Endodermal cell (in vitro differentiated cells): ENCODE data around the gene AGXT. TPM values are rescaled to one million over a fixed set of nuclear protein-coding genes. Genes with fewer than 3 reads are reported as not detected.

ENCODE experiments used
- DNase-seq: peaks from one replicate; pipeline ENCODE4 v3.0.0-alpha.2; 2017
- H3K27ac ChIP-seq: 2 replicates; pipeline ENCODE4 v1.5.1; 2013; ENCODE audit warnings: mild to moderate bottlenecking, low read depth, low read length, moderate library complexity
- H3K27me3 ChIP-seq: 2 replicates; pipeline ENCODE4 v1.6.1; 2013; ENCODE audit warnings: mild to moderate bottlenecking, low read length, moderate library complexity; ENCODE audit not compliant: insufficient read depth, control insufficient read depth, poor library complexity, severe bottlenecking
- H3K36me3 ChIP-seq: 2 replicates; pipeline ENCODE4 v1.7.0; 2013; ENCODE audit warnings: mild to moderate bottlenecking, low read length, moderate library complexity; ENCODE audit not compliant: control insufficient read depth, insufficient read depth
- H3K4me1 ChIP-seq: one replicate; pipeline ENCODE4 v1.7.0; 2013; ENCODE audit warnings: low read length; ENCODE audit not compliant: control insufficient read depth, insufficient read depth
- H3K4me3 ChIP-seq: 2 replicates; pipeline ENCODE4 v1.5.1; 2013; ENCODE audit warnings: mild to moderate bottlenecking, low read length, moderate library complexity
- H3K9ac ChIP-seq: 2 replicates; pipeline ENCODE4 v1.6.1; 2013; ENCODE audit warnings: mild to moderate bottlenecking, low read length, moderate library complexity; ENCODE audit not compliant: poor library complexity, severe bottlenecking; ENCODE audit errors: extremely low read depth
- H3K9me3 ChIP-seq: 2 replicates; pipeline ENCODE4 v1.6.1; 2013; ENCODE audit warnings: mild to moderate bottlenecking, low read length, moderate library complexity; ENCODE audit not compliant: control insufficient read depth
- H3K27ac Mint-ChIP-seq: 2 replicates; pipeline ENCODE4 v1.8.0; 2020; ENCODE audit warnings: mixed read lengths
- H3K27me3 Mint-ChIP-seq: 2 replicates; pipeline ENCODE4 v1.8.0; 2021; ENCODE audit warnings: mild to moderate bottlenecking, mixed read lengths; ENCODE audit not compliant: insufficient read depth
- H3K36me3 Mint-ChIP-seq: 2 replicates; pipeline ENCODE4 v1.8.0; 2020; ENCODE audit warnings: low read depth, mixed read lengths
- H3K4me1 Mint-ChIP-seq: 2 replicates; pipeline ENCODE4 v1.8.0; 2020; ENCODE audit warnings: mixed read lengths
- H3K4me3 Mint-ChIP-seq: 2 replicates; pipeline ENCODE4 v1.8.0; 2020; ENCODE audit warnings: mild to moderate bottlenecking, moderate library complexity, mixed read lengths
- H3K9me3 Mint-ChIP-seq: 2 replicates; pipeline ENCODE4 v1.8.0; 2020; ENCODE audit warnings: mild to moderate bottlenecking, mixed read lengths
- WGBS, 2 experiments: methylation state at CpG; one replicate each; pipeline versions ENCODE4 v1.1.5 to v1.1.7; 2013; ENCODE audit warnings: missing lambda C conversion rate in 2 of 2, mixed read lengths in 1 of 2; ENCODE audit not compliant: insufficient coverage in 1 of 2, insufficient read length in 1 of 2; 5-methylcytosine and 5-hydroxymethylcytosine counted together
- total RNA-seq, 2 donors: library from RNA; stranded (reverse); fragmentation: NEBNext Ultra II Directional in 1 of 2; extraction: Animal tissue kit (Norgen Biotek cat#: 25700) in 1 of 2; gene quantifications; 2 replicates in 1 of 2; 3 replicates in 1 of 2; pipeline ENCODE4 v1.2.1, GENCODE V29; 2021
- TF ChIP-seq, protein P1 (sequence below): fragments of 200-600 bp; sonication (generic); conservative IDR thresholded peaks from 2 replicates; pipeline ENCODE4 v1.5.0; 2021; ENCODE audit warnings: antibody characterized with exemption, mild to moderate bottlenecking

The AGXT gene
- total RNA-seq, 2 donors from 2014 or later = 0.31 TPM; not detected in 1

DNA sequence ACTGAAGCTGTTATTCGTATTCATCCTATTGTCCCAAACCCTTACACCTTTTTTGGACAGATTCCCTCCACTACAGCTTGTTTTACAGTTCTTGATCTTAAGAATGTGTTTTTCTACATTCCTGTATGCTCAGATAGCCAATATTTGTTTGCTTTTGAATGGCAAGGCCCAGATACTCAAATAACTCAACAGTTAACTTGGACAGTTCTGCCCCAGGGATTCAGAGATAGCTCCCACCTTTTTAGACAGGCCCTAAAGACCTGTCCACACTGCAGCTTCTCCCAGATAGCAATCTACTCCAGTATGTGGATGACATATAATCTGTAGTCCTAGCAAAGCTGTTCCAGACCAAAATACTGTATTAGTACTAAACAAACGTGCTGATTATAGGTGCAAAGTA, 7.1 kb upstream of the AGXT start:
- TF ChIP-seq, protein P1, sequence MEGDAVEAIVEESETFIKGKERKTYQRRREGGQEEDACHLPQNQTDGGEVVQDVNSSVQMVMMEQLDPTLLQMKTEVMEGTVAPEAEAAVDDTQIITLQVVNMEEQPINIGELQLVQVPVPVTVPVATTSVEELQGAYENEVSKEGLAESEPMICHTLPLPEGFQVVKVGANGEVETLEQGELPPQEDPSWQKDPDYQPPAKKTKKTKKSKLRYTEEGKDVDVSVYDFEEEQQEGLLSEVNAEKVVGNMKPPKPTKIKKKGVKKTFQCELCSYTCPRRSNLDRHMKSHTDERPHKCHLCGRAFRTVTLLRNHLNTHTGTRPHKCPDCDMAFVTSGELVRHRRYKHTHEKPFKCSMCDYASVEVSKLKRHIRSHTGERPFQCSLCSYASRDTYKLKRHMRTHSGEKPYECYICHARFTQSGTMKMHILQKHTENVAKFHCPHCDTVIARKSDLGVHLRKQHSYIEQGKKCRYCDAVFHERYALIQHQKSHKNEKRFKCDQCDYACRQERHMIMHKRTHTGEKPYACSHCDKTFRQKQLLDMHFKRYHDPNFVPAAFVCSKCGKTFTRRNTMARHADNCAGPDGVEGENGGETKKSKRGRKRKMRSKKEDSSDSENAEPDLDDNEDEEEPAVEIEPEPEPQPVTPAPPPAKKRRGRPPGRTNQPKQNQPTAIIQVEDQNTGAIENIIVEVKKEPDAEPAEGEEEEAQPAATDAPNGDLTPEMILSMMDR = no peak
- DNase-seq = no peak
- Mint-ChIP-seq H3K4me1 (peaks cover 11% of the 10 kb centered on the region), H3K27ac (no peak overlapping the region), H3K36me3 (no peaks in the 10 kb centered on the region), H3K27me3 (peaks cover 19% of the 10 kb centered on the region), H3K4me3 (no peak overlapping the region), H3K9me3 (no peaks in the 10 kb centered on the region)
- peaks cover 7% of the 10 kb centered on the region for H3K27me3 ChIP-seq
- H3K9me3 ChIP-seq = no peaks in the 10 kb centered on the region
- 86 to 88% methylated on average over 1 to 2 of the region's 2 CpGs for WGBS, 2 experiments
- peaks cover 12% of the 10 kb centered on the region for H3K4me1 ChIP-seq
- H3K27ac ChIP-seq = no peak overlapping the region
- no peak overlapping the region for H3K4me3 ChIP-seq
- no peak overlapping the region for H3K9ac ChIP-seq
- no peaks in the 10 kb centered on the region for H3K36me3 ChIP-seq

DNA sequence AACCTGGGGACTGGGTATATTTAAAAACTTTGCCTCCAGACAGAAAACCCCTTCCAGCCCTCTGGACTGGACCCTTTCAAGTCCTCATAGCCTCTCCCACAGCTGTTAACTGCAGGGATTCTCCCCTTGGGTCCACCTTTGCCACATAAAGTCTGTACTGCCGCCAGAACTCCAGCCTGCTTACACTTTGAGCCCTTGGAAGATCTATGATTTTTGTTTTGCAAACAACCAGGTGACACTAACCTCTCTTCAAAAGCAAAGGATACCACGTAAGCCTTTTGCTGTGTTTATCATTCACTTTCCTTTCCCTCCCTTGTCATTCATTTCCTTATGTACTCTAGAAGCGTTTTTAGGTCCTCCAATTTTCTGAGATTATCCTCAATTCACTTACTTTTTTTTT, 4.1 kb upstream of the AGXT start:
- TF ChIP-seq, protein P1 = no peak
- H3K36me3 Mint-ChIP-seq = no peaks in the 10 kb centered on the region
- peaks cover 14% of the 10 kb centered on the region for H3K4me1 Mint-ChIP-seq
- H3K9me3 Mint-ChIP-seq = no peaks in the 10 kb centered on the region
- no peak overlapping the region for H3K27ac Mint-ChIP-seq
- H3K9me3 ChIP-seq = no peaks in the 10 kb centered on the region
- no peaks in the 10 kb centered on the region for H3K4me1 ChIP-seq
- no peak for DNase-seq
- H3K4me3 ChIP-seq = no peak overlapping the region
- no peak overlapping the region for H3K27ac ChIP-seq
- H3K36me3 ChIP-seq = no peaks in the 10 kb centered on the region
- H3K27me3 ChIP-seq = peaks cover 7% of the 10 kb centered on the region
- WGBS, 2 experiments = 81 to 94% methylated on average over 2 to 3 of the region's 3 CpGs
- H3K27me3 Mint-ChIP-seq = peaks cover 16% of the 10 kb centered on the region
- H3K4me3 Mint-ChIP-seq = no peak overlapping the region
- H3K9ac ChIP-seq = no peak overlapping the region

DNA sequence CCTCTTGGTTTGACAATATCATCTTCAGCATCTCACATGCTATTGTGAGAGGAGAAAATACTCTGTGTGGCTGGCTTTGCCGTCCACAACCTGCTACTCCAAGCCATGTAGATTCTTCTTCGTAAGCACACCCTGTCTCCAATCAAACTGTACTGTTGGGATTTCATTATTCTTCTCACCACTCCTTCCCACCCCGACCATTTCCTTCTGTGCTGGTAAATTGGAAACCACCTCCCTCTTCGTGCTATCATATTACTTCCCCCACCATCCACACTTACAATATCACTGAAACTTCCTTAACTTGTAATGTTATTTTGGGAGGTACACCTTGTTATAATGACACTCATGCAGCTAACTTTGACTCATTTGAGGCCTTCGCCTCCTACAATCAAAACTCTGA, 3.2 kb upstream of the AGXT start:
- H3K36me3 Mint-ChIP-seq = no peaks in the 10 kb centered on the region
- no peaks in the 10 kb centered on the region for H3K9me3 Mint-ChIP-seq
- H3K27ac Mint-ChIP-seq = no peak overlapping the region
- no peak overlapping the region for H3K27ac ChIP-seq
- no peak overlapping the region for H3K4me3 ChIP-seq
- WGBS, 2 experiments = 92 to 93% methylated on average over 4 to 5 of the region's 5 CpGs
- no peak overlapping the region for H3K9ac ChIP-seq
- H3K4me1 ChIP-seq = no peaks in the 10 kb centered on the region
- H3K36me3 ChIP-seq = no peaks in the 10 kb centered on the region
- TF ChIP-seq, protein P1 = no peak
- H3K9me3 ChIP-seq = no peaks in the 10 kb centered on the region
- peaks cover 12% of the 10 kb centered on the region for H3K27me3 Mint-ChIP-seq
- DNase-seq = no peak
- no peak overlapping the region for H3K4me3 Mint-ChIP-seq
- H3K27me3 ChIP-seq = peaks cover 7% of the 10 kb centered on the region
- H3K4me1 Mint-ChIP-seq = peaks cover 14% of the 10 kb centered on the region
